ENCODE results near the gene NUP160. TPM values are rescaled to one million over a fixed set of nuclear protein-coding genes. Genes with fewer than 3 reads are reported as not detected.
"Not testable (repeated sequence)": the region's sequence is repeated elsewhere in the genome, so short reads cannot be mapped to it uniquely, and the experiment has no call there.

Gene NUP160
- total RNA-seq, 1 donor from 2014 or later = 42.8 TPM

DNA sequence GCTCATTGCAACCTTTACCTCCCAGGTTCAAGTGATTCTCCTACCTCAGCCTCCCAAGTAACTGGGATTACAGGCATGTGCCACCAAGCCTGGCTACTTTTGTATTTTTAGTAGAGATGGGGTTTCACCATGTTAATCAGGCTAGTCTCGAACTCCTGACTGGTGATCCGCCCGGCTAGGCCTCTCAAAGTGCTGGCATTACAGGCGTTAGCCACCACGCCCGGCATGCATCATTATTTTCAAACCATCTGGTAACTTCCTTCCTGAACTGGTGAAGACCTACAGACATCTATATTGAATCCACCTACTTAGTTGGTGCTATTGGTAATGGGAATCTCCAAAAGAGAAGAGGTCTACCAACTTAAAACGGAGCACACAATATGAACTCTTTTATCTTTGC, 110.3 kb downstream of the NUP160 start:
- not testable (repeated sequence) for H3K9ac ChIP-seq (ENCODE audit: low read depth in 1 of 3, low read length in 3 of 3); H3K27me3 ChIP-seq (ENCODE audit: control insufficient read depth in 3 of 3, insufficient read depth in 3 of 3, low read length in 3 of 3); H3K4me3 ChIP-seq (ENCODE audit: low read length in 3 of 3); H3K27ac ChIP-seq (ENCODE audit: low read depth, low read length); H3K4me1 ChIP-seq (ENCODE audit: control insufficient read depth in 3 of 3, insufficient read depth in 3 of 3, low read length in 3 of 3); H3K9me3 ChIP-seq (ENCODE audit: control insufficient read depth in 3 of 3, low read length in 3 of 3)
- H3K36me3 ChIP-seq (ENCODE audit: control insufficient read depth in 3 of 3, insufficient read depth in 3 of 3, low read length in 3 of 3) = peaks cover 41 to 67% (median 58%) of the 10 kb centered on the region in 3 donors

DNA sequence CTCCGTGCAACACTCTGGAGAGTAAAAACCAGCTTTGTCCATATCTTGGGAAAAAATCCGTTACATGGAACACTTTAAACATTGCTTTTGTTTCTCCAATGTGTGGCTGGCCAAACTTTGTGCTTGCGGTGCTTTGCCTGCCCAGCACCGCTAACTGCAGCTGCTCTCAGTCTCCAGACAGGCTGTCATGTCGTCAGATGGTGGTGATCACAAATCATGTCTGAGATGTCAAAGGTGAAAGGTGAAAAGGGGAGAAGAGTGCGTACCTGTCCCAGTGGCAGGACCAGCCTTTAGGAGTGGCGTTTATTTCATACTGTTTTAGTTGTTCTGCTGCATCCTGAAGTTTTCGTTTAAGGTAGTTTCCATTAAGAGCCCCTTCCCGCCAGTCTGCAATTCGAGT, 115.9 kb downstream of the NUP160 start:
- H3K9me3 ChIP-seq (ENCODE audit: control insufficient read depth in 3 of 3, low read length in 3 of 3) = no peaks in the 10 kb centered on the region
- H3K9ac ChIP-seq (ENCODE audit: low read depth in 1 of 3, low read length in 3 of 3) = no peak overlapping the region
- peaks cover 59 to 78% (median 75%) of the 10 kb centered on the region in 3 donors for H3K36me3 ChIP-seq (ENCODE audit: control insufficient read depth in 3 of 3, insufficient read depth in 3 of 3, low read length in 3 of 3)
- no peak overlapping the region for H3K27ac ChIP-seq (ENCODE audit: low read depth, low read length)
- H3K4me1 ChIP-seq (ENCODE audit: control insufficient read depth in 3 of 3, insufficient read depth in 3 of 3, low read length in 3 of 3) = no peaks in the 10 kb centered on the region
- H3K4me3 ChIP-seq (ENCODE audit: low read length in 3 of 3) = no peak overlapping the region
- H3K27me3 ChIP-seq (ENCODE audit: control insufficient read depth in 3 of 3, insufficient read depth in 3 of 3, low read length in 3 of 3) = no peaks in the 10 kb centered on the region

- H3K4me1 ChIP-seq (ENCODE audit: control insufficient read depth in 3 of 3, insufficient read depth in 3 of 3, low read length in 3 of 3) = no peaks in the 10 kb centered on the region
- no peak overlapping the region for H3K9ac ChIP-seq (ENCODE audit: low read depth in 1 of 3, low read length in 3 of 3)
- peaks cover 59 to 81% (median 80%) of the 10 kb centered on the region in 3 donors for H3K36me3 ChIP-seq (ENCODE audit: control insufficient read depth in 3 of 3, insufficient read depth in 3 of 3, low read length in 3 of 3)
Measured at GRCh38 chr11:47731475-47731874, 116.7 kb downstream of the NUP160 start.

More at GRCh38 chr11:47731475-47731874, 116.7 kb downstream of the NUP160 start:
- Histone ChIP-seq H3K4me3 (ENCODE audit: low read length in 3 of 3) (no peak overlapping the region), H3K27me3 (ENCODE audit: control insufficient read depth in 3 of 3, insufficient read depth in 3 of 3, low read length in 3 of 3) (no peaks in the 10 kb centered on the region), H3K9me3 (ENCODE audit: control insufficient read depth in 3 of 3, low read length in 3 of 3) (no peaks in the 10 kb centered on the region), H3K27ac (ENCODE audit: low read depth, low read length) (no peak overlapping the region)

Small RNA genes within 50 kb of the gene (small RNA-seq; reads per million reads assigned to genes)
- gene AC021443.1 = not detected
- not detected for gene RF00019
- gene RNA5SP340 = not detected

Other genes with a start within 250 kb of the NUP160 start
- gene MTCH2, start 205.8 kb downstream of the NUP160 start, total RNA-seq = 41.2 TPM
- 2.6 TPM for gene AGBL2, start 133.0 kb downstream of the NUP160 start, total RNA-seq
- 71.0 TPM for gene FNBP4, start 81.0 kb downstream of the NUP160 start, total RNA-seq
- 6.3 TPM for gene PTPRJ, start 132.2 kb upstream of the NUP160 start, total RNA-seq